WTC11 (cell line): ENCODE data around the gene NEAT1.

Source experiments
- CREB1 ChIP-seq: sonication (generic); formaldehyde crosslinking; IDR thresholded peaks from 2 replicates; pipeline ENCODE4 v1.8.0; 2023; ENCODE audit warnings: mild to moderate bottlenecking, missing genetic modification reagents
- CTCF ChIP-seq: fragments of 200-600 bp; IDR thresholded peaks from 2 replicates; pipeline ENCODE4 v1.8.0; 2022; ENCODE audit warnings: antibody characterized with exemption
- USF2 ChIP-seq: sonication (generic); formaldehyde crosslinking; IDR thresholded peaks from 2 replicates; pipeline ENCODE4 v1.8.1; 2023; ENCODE audit warnings: mild to moderate bottlenecking, missing genetic modification reagents, moderate library complexity
- ZNF263 ChIP-seq: sonication (generic); formaldehyde crosslinking; IDR thresholded peaks from 2 replicates; pipeline ENCODE4 v1.8.1; 2022; ENCODE audit warnings: low read depth, mild to moderate bottlenecking, moderate library complexity, missing genetic modification reagents

- TF ChIP-seq CTCF (no peak), CREB1 (CRISPR knock-in tag) (no peak), ZNF263 (CRISPR knock-in tag) (no peak), USF2 (no peak)
Measured at GRCh38 chr11:65435981-65436411, 13.4 kb downstream of the NEAT1 start.
